NOMO-1 treated with DMSO at 0.1 percent for 48 hours (cell line): ENCODE data around the gene TNIK.

Experiments
- DNase-seq: peaks from one replicate; lab custom pipeline; 2025; ENCODE audit not compliant: unreplicated experiment; lab: John Stamatoyannopoulos, UW

TNIK gene

DNA sequence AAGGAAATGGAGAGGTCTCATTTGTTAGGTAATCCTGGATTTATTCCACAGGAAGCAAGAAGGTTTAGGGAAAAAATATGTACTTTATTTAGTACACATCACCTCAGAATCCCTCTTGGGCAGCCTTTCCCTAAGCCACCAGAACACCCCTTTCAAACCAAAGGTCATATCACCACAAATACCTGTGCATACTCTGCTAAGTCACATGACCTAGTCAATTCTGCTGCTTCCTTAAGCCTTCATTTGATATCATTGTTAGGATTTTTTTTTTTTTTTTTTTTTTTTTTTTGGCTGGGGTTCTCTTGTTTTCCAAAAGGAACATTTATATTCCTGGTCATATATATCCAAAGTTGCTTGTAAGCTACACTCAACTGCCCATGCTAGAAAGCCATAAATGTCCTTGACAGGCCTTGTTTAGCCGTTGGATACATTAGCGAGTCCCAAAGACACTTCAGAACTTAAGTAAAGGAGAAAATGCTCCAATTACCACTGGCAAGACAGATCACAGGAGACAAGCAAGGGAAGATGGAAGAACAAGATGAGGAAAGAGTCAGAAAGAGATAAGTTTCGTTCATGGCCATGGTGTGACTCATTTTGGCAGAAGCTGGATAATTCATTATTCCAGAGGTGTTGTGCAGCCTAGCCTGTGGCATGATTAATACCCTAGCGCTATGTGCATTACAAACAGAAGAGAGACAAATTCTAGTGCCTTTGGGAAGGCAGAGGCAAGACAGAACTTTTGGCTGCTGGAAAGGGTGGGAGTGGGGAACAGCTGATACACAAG is 278.1 kb downstream of the TNIK start:
- no peak for DNase-seq

DNA sequence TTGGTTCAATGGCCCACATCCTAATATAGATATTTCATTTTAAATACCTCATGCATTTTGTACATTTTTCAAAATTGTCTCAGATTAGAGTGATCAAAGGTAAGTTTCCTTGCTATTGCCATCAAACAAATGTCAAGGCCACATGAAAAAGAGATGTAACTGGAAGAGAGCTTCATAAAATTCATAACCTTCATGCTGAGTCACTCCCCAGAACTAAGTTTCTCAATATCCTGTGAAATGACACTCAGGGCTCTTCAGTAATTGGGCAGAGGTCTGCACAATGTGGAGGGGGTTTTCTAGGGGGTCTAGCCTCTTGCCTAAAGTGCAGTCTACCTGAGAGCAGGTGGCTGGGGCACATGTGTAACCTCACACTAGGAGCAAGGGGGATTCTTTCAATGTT is 281.5 kb downstream of the TNIK start:
- DNase-seq = peak; percentile 66

DNA sequence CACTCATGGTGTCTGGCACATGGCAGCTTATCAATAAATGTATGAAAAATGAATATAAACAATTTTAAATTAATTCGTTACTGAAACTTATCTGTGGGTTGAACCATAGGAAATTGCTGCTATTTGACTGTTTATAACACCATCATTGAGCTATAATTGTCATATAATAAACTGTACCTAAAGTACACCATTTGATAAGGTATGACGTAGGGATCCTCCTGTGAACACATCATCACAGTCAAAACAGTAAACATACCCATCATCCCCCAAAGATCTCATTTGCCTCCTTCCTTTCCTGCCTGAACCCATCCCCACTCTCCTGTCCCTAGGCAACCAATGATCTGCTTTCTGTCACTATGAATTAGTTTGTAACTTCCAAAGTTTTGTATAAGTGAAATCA is 282.7 kb downstream of the TNIK start:
- DNase-seq = no peak

DNA sequence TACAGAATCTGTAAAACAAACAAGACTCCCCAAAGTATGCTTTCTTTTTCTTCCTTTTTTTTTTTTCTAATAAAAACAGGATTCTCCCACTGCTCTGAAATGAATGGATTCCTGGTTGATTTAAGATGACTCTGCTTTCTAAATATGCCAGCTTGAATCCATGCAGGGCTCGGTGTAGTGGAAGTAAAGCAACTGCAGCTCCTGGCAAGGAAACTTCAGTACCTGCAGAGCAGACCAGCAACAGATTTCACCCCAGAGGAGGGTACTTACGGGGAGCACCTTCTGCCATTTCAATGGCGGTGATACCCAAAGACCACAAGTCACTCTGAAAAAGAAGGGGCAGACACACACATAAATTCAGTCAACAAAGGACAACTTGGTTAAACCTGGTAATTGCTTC is 283.1 kb downstream of the TNIK start:
- DNase-seq = no peak

DNA sequence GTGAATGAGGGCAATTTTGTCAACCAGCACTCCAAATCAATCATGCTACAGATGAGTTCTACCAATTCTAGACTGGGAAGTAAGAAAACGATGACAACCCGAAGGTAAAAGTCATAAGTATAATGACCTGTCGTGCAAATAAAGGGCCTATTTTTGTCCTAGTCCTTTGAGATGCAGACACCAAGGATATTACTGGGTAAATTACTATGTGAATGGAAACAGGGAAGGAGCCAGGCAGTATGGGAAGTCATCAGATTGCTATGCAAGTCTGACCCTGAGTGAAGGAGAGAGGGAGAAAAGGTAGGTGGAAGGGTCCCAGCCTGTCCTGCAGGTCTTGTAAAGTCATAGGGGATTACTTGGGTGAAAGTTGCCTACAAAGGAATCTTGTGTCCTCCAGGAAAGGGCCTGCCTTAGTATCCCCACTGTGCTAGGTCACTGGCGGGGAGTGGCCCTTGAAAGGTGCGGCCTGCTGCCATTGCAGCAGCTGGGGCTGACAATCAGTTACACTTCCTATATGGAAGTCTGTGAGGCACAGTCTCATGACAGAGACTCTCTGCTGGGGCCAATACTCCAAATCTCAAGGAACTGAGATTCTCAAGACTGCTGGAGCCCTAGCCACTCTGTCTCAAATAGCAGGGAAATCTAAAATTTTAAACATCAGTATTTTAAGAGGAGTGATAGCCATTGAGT is 283.8 kb downstream of the TNIK start:
- DNase-seq = no peak

DNA sequence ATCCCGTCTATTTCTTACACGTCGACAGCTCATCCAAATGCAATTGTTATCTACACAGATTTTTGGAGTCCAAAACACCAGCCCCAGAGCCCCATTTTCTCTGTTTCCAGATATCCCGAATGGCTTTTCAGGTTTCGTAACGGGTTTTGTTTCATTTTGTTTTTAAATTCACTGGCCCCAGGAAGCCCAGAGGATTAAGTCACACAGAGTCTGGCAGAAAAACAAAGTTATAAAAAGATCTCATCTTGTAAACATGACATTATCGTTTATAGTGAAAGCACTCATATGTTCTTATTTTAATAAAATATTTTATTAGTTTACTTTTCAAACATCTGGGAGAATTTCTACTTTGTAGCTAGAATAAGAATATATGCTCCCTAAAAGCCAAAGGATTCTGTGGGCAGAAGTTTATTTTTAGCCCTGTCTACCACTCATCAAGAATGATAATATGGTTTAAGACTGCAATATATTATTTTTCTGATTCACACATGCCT is 284.4 kb downstream of the TNIK start:
- no peak for DNase-seq

DNA sequence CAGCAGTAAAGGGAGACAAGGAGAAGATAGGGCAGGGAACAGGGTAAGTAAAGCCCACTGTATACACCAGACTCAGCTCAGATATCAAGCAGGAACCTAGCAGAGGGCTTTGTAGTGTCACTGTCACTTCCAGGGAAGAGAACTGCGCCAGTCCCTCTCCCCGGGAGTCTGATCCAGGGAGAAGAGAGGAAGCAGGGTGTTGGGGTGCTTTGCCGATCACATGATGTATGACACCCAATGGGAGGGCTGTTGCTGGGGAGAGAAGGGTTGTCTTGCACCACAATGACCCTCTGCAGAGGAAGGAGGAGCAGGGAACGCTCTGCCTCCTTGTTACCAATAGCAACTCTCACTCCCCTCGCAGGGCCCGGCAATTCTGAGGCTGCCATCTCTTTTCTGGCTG is 286.5 kb downstream of the TNIK start:
- no peak for DNase-seq

DNA sequence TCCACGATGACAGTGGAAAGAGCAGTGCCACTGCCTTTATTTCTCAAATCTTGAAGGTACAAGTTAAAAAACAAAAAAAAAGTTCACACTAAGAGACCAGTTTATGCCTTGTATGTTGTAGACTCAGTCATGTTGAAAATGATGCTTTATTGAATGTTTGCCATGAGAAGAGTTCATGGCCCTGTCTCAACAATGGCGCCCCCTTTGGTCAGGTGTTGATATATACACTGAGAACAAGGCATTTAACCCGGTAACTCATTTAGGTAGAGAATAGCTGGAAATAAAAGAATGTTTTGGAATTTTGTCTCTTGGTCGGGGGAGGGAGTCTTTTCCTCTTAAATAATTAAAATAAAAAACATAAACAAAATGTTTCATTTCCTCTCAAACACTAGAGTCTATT is 288.1 kb downstream of the TNIK start:
- DNase-seq = no peak

DNA sequence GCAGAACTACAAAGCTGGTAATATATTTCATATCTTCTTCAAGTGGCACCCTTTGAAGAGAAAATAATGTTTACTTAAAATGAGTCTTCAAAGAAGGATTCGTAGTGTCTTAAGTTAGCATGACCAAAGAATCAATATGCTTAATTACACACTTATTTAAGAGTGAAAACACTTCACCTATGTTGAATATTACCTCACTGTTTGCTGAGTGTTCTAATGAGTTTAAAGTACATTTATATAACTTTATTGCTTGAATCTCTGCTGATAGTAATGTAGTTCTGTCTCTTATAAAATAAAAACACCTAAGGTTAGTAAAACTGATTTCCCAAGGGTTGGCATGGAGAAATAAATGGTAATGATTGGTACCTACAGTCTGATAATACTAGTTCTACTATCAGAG is 290.3 kb downstream of the TNIK start:
- no peak for DNase-seq

DNA sequence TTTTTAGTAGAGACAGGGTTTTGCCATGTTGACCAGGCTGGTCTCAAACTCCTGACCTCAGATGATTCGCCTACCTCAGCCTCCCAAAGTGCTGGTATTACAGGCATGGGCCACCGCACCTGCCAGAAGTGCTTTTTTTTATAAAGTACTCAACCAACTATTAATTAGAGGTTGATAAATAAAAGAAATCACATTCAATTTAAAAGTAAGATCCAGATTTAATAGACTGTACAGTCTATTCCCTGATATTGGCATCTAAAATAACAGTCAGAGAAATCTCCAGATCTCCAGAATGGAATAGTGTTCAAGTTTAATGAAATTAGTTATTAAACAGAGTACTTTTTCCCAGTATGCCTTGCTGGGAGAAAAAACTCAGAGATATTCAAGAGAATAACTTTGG is 290.8 kb downstream of the TNIK start:
- DNase-seq = no peak

DNA sequence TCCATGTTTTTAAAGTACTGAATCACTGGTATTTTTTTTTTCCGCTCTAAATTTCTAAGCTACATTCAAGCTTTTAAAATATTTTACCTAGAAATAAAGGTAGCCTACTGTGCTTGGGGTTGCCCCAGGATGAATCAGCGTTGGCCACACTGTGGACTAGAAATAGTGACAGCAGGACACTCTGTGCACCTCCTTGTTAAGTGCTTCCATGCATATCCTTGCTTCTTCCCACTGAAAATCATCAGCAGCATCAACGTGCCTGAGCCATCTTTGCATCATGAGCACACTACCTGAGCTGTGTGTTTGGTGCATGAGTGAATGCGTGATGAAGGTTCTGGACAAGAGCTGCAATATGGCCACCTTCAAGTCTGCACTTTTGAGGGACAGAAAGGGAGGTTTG is 291.7 kb downstream of the TNIK start:
- DNase-seq = no peak

DNA sequence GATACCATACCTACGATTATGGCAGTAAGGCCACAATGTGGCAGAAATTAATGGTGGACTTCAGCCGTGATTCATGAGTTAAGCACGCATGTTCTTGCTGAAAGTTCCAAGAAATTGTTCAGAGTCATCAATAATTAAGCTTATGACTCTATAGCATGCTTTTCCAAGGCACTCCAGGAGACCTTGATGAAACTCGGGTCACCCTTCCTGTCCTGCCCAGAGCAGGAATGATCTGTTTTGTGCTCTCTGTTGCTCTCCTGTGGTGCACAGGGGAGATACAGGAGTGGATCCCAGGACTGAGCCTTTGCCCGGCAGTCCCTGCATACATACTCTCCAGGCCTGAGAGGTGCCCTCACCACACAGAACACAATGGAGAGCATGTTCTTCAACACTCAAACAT is 292.1 kb downstream of the TNIK start:
- DNase-seq = no peak

DNA sequence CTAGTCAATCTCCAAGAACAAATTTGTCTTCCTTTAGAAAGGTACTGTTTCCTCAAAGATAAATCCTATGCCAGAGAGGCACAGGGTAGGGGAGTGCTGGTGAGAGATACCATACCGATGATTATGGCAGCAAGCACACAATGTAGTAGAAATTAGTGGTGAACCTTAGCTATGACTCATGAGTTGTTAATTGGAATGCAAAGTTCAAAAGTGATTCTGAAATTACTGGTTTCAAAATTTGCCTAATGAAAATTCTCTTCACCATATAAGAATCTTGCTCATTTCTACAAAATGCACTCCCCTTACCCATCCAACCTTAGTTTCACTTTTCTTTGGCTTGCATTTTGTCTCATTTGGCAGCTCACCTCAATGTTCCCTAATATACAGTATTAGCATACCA is 294.2 kb downstream of the TNIK start:
- DNase-seq = peak; percentile 13

DNA sequence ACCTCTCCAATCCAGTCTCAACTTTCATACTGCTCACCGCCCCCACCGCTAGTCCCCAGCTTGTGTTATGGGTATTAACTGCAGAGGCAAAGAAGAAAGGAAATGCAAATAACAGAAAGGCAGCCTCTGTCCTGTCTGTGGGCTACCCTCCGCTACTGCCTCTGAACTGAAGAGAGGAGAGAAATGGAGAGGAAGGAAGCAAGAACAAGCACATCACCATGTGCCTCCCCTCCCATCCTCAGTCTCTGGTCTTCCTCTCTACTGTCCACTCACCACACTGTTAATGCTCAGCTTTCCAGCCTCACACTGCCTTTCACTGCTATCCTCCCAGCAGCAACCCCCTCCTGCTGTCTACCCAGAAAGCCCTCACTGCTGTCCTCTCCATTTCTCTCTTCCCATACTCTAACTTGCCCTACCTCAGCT is 294.7 kb downstream of the TNIK start:
- DNase-seq = no peak

DNA sequence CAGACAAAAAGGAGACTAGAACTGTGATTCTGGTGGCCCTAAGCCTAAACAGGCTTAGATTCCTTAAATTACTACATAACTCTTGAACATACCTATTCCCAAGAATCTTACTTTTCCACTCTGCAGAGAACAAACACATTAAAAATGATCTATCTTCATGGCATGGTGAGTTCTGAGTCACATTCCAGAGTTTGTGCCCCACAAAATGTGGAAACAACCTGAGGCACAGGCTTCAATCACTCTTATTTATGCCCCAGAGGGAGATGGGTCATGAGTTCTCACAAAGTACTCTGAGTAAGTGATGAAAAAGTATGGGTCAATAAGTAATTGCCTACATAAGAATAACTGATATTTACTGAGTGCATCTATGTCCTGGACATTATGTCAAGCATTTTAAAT is 296.1 kb downstream of the TNIK start:
- no peak for DNase-seq

DNA sequence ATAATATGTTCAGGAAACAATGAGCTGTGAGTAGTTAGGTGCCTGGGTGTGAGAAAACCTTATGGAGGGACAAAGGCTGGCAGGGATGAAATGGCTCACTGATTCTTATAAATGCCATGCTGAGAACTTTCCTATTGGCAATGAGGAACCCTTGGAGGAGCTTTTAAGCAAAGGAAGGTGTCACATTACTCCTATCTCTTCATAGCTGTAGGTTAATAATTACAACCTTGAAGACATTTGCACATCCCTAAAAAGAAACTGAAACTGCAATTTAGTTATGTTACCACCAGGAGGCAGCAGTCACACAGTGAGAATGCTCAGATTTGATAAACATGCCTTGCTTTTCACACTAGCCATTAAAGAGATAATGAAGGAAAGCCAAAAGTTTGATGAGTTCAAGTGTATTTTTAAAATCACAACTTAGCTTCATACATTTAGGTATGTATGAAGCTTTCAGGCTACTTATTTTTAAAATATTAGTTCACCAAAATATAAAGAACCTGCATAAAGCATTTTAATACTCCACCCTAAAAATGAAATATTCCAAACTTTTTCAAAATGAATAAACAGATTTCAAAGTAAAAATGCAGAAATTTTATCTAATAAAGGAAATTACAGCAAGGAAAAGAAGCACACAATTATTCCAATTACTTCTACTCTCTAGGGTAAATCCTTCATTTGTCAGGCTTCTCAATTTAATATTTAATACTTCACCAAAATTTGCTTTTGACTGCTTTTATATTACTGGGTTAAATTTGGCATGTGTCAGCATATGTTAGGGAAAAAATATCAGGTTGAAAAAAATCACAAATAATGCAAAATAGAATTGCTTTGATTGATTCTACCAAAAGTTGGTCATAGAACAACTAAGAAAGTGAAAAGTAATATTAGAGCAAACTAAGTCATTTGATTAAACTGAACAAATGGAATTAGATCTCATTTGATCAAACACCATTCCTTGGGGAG is 296.8 kb downstream of the TNIK start:
- peak; percentile 43 for DNase-seq

DNA sequence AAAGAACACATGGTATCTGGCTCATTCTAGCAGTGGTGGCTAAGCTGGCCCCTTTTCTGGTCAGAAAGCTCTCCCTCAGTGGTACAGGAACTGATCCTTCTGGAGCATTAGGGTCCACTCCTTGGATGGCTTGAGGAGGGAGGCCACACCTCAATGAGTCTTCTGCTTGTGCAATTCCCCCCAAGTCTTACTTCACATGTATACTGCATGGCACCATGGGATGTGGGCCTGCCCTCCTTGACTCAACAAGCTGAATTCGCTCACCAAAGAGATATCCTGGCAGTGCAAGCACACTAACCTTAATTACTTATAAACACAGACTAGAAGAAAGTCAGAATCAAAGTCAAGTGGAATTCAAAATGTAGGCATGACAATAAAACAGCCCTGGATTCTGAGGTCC is 299.9 kb downstream of the TNIK start:
- DNase-seq = no peak

DNA sequence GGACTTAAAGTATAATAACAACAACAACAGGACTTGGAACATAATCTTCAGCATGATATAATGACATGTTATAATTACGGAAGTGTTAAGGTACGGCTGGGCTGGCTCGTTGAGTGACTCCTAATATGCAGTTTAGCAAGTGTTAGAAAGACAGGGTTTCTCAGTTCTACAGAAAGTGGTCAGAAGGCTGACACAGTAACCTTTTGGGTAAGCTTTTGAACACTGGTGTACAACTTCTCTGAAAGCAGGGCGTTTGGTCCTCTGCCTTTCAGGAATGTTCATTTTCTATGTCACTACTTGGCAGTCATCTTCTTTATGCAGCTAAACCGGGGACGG is 300.4 kb downstream of the TNIK start:
- DNase-seq = no peak

DNA sequence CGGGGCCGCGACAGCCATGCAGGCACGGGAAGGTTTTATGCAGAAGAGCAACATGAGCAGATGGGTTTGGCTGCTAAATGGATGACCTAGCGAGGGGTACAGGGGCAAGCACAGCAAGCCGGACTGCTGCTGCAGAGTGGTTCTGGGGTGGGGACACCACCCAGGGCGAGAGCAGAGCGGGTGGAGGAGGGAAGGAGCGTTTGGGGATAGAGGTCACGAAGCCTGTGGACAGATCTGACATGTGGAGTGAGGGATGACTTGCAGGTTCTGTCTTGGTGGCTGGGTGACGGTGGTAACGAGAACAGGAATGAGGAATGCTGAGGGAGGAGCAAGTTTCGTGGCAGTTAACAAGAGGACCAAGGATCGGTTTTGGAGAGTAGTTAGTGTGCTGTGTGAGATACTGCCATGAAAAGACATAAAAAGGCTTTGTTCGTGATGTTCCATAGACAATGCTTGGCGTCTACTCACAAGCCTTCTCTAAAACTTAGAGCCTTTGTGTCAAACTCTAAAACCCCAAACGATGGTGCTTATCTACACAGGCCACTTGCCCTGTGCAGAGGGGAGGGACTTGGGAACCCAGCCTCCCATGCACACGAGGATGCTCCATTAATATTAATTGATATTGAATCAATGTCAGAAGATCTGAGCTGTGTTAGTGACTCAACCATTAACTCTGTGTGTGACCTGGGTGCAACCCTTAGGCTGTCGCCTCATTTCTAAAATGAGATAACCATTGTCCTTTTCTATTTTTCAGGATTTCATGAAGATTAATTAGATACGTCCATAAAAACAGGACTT is 301.0 kb downstream of the TNIK start:
- no peak for DNase-seq

DNA sequence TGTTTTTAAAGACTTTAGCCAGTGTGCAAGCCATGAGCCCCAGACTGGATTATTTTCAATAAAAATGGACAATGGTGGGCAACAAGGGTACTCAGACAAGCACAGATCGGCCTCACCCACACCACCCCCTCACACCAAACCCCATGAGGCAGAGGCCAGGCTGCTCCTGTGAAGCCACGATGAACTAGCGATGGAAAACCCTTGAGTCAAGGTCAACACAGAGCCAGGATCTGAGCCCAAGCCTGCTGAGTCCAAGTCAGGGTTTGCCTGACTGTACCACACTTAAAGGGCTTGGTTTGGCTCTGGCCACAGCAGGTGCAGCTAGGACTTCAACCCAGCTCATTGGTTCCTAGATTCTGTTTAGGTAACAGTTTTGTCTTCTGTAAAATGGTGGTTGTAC is 302.2 kb downstream of the TNIK start:
- DNase-seq = no peak

DNA sequence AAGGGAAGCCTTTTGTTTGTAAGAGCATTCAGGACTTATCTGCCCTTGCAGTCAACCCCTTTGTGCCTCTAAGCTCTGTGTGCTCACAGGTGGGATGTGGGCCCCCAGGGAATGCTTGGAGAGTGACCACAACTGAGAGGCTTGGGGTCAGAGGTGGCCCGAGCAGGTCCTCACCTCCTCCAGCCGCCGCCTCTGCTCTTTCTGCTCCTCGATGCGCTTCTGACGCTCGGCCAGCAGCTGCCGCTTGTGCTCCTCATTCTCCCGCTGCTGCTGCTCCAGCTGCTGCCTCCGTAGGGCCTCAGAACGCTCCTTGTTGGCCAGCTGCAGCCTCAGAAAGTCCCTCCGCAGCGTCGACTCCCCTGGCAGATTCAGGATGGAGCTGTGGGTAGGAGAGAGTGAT is 302.9 kb downstream of the TNIK start:
- no peak for DNase-seq
